IMR-90 (cell line): ENCODE measurements around the gene NET1. TPM values are rescaled to one million over a fixed set of nuclear protein-coding genes. Genes with fewer than 3 reads are reported as not detected.
A peak's percentile ranks its signal among the peaks of the same experiment; 100 is the strongest.

ENCODE experiments used
- ATAC-seq: fragments of 200-7000 bp; cut with Tn5 transposase; 2 replicates; pipeline ENCODE4 v1.9.1; 2020; ENCODE audit warnings: low read depth, mild to moderate bottlenecking, moderate library complexity
- BruUV-seq: library from RNA; stranded (reverse); fragments of 400-500 nt; replicated peaks from 2 replicates; lab custom pipeline; 2021; lab: Mats Ljungman, UMichigan
- CTCF ChIA-PET: fragments of 300-600 bp; formaldehyde crosslinking; extraction: SDS; loops from one replicate; lab custom pipeline; 2021; ENCODE audit warnings: antibody characterized with exemption; lab: Yijun Ruan, JAX
- POLR2A ChIA-PET: fragments of 300-600 bp; sonication (Branson Sonifier 250); formaldehyde crosslinking; loops from one replicate; lab custom pipeline; 2022; ENCODE audit warnings: antibody characterized with exemption; ENCODE audit not compliant: unreplicated experiment; lab: Charles Lee
- DNase-seq: peaks from one replicate; pipeline ENCODE4 v3.0.0; 2013
- H2AFZ ChIP-seq: replicated peaks from 2 replicates; pipeline ENCODE3; 2013; ENCODE audit warnings: low read length, mild to moderate bottlenecking; ENCODE audit not compliant: poor library complexity
- H2AK5ac ChIP-seq: 2 replicates; pipeline ENCODE4 v1.6.1; 2013; ENCODE audit warnings: low read depth, low read length, inconsistent platforms
- H2AK9ac ChIP-seq: replicated peaks from 2 replicates; pipeline ENCODE3; 2013; ENCODE audit warnings: mild to moderate bottlenecking, low read depth, low read length, moderate library complexity; ENCODE audit not compliant: poor library complexity
- H2BK120ac ChIP-seq: 2 replicates; pipeline ENCODE4 v1.6.1; 2013; ENCODE audit warnings: low read depth, low read length, inconsistent platforms
- H2BK15ac ChIP-seq: 3 replicates; pipeline ENCODE4 v1.6.1; 2013; ENCODE audit warnings: low read depth, low read length, inconsistent platforms
- H2BK20ac ChIP-seq: 2 replicates; pipeline ENCODE4 v1.6.1; 2013; ENCODE audit warnings: low read depth, mild to moderate bottlenecking, inconsistent platforms, low read length, moderate library complexity
- H2BK5ac ChIP-seq: 2 replicates; pipeline ENCODE4 v1.6.1; 2013; ENCODE audit warnings: mild to moderate bottlenecking, low read depth, low read length, inconsistent platforms; ENCODE audit not compliant: poor library complexity, severe bottlenecking
- H3K14ac ChIP-seq: replicated peaks from 2 replicates; pipeline ENCODE4 v1.6.1; 2013; ENCODE audit warnings: low read depth, low read length, inconsistent platforms
- H3K18ac ChIP-seq: 2 replicates; pipeline ENCODE4 v1.6.1; 2013; ENCODE audit warnings: low read depth, low read length, control low read depth
- H3K23ac ChIP-seq: 2 replicates; pipeline ENCODE4 v1.6.1; 2013; ENCODE audit warnings: low read depth, low read length, inconsistent platforms
- H3K27ac ChIP-seq: 2 replicates; pipeline ENCODE4 v1.5.1; 2013; ENCODE audit warnings: mild to moderate bottlenecking, control low read depth, low read length; ENCODE audit not compliant: insufficient read depth
- H3K27me3 ChIP-seq: 2 replicates; pipeline ENCODE4 v1.6.1; 2013; ENCODE audit warnings: low read length; ENCODE audit not compliant: control insufficient read depth, insufficient read depth
- H3K36me3 ChIP-seq: 2 replicates; pipeline ENCODE4 v1.6.1; 2013; ENCODE audit warnings: low read length, mixed read lengths; ENCODE audit not compliant: control insufficient read depth, insufficient read depth
- H3K4ac ChIP-seq: 2 replicates; pipeline ENCODE4 v1.6.1; 2013; ENCODE audit warnings: low read depth, low read length, inconsistent platforms
- H3K4me1 ChIP-seq: 2 replicates; pipeline ENCODE4 v1.6.1; 2013; ENCODE audit warnings: low read length, mixed read lengths; ENCODE audit not compliant: control insufficient read depth, insufficient read depth
- H3K4me2 ChIP-seq: 2 replicates; pipeline ENCODE4 v1.6.1; 2013; ENCODE audit warnings: low read depth, mild to moderate bottlenecking, control low read depth, low read length, moderate library complexity
- H3K4me3 ChIP-seq: 2 replicates; pipeline ENCODE4 v1.5.1; 2013; ENCODE audit warnings: low read depth, mild to moderate bottlenecking, control low read depth, low read length, moderate library complexity; ENCODE audit not compliant: insufficient read depth
- H3K56ac ChIP-seq: 2 replicates; pipeline ENCODE4 v1.6.1; 2013; ENCODE audit warnings: low read length, inconsistent platforms; ENCODE audit not compliant: insufficient read depth; ENCODE audit errors: extremely low read depth
- H3K79me1 ChIP-seq, 2 experiments: 2 replicates each; pipeline ENCODE4 v1.6.1; 2013; ENCODE audit warnings: low read length in 2 of 2, inconsistent platforms in 1 of 2, low read depth in 1 of 2
- H3K9ac ChIP-seq: 2 replicates; pipeline ENCODE4 v1.6.1; 2013; ENCODE audit warnings: low read depth, low read length, control low read depth
- H3K9me1 ChIP-seq: 2 replicates; pipeline ENCODE4 v1.6.1; 2013; ENCODE audit warnings: low read length, inconsistent platforms; ENCODE audit not compliant: insufficient read depth
- H3K9me3 ChIP-seq: 2 replicates; pipeline ENCODE4 v1.6.1; 2013; ENCODE audit warnings: low read length; ENCODE audit not compliant: control insufficient read depth, insufficient read depth
- H4K20me1 ChIP-seq: 2 replicates; pipeline ENCODE4 v1.6.1; 2013; ENCODE audit warnings: low read length, inconsistent platforms; ENCODE audit not compliant: insufficient read depth
- H4K5ac ChIP-seq: 2 replicates; pipeline ENCODE4 v1.6.1; 2013; ENCODE audit warnings: mild to moderate bottlenecking, low read depth, low read length, control low read depth
- H4K8ac ChIP-seq, 2 experiments: 2 replicates each; pipeline ENCODE4 v1.6.1; 2013; ENCODE audit warnings: low read depth in 2 of 2, low read length in 2 of 2, control low read depth in 1 of 2, inconsistent platforms in 1 of 2
- H4K91ac ChIP-seq: 2 replicates; pipeline ENCODE4 v1.6.1; 2013; ENCODE audit warnings: low read depth, low read length, inconsistent platforms; ENCODE audit not compliant: insufficient read depth
- CEBPB ChIP-seq: IDR thresholded peaks from 2 replicates; pipeline ENCODE4 v1.6.1; 2012; ENCODE audit warnings: low read depth, low read length, improper control_type of control experiment
- CHD1 ChIP-seq: IDR thresholded peaks from 2 replicates; pipeline ENCODE4 v1.6.1; 2012; ENCODE audit warnings: low read depth, low read length, improper control_type of control experiment
- MAZ ChIP-seq: IDR thresholded peaks from 2 replicates; pipeline ENCODE4 v1.6.1; 2012; ENCODE audit warnings: low read depth, mild to moderate bottlenecking, low read length, improper control_type of control experiment, moderate library complexity, borderline replicate concordance
- MXI1 ChIP-seq: IDR thresholded peaks from 2 replicates; pipeline ENCODE4 v1.6.1; 2012; ENCODE audit warnings: low read depth, mild to moderate bottlenecking, low read length, moderate library complexity, borderline replicate concordance
- NFE2L2 ChIP-seq: fragments of 150-350 bp; IDR thresholded peaks from 2 replicates; pipeline ENCODE4 v1.6.1; 2016; ENCODE audit warnings: low read depth, mild to moderate bottlenecking, low read length
- SMC3 ChIP-seq: fragments of 150-350 bp; IDR thresholded peaks from 2 replicates; pipeline ENCODE4 v1.6.1; 2016; ENCODE audit warnings: low read depth, mild to moderate bottlenecking, antibody characterized with exemption, low read length, moderate library complexity
- WGBS, 2 experiments: methylation state at CpG; one replicate each; pipeline versions ENCODE4 v1.1.5 to v1.1.7; 2013; ENCODE audit warnings: missing lambda C conversion rate in 2 of 2; ENCODE audit not compliant: insufficient read length in 1 of 2; ENCODE audit errors: extremely low coverage in 2 of 2; 5-methylcytosine and 5-hydroxymethylcytosine counted together
- dilution Hi-C: fragments of 300-500 bp; cut with HindIII; formaldehyde crosslinking; loops from one replicate; pipeline ENCODE4 v1.14.3; 2018; ENCODE audit warnings: low sequenced_read_pairs; ENCODE audit not compliant: unreplicated experiment
- in situ Hi-C: fragments of 300-500 bp; cut with MboI; formaldehyde crosslinking; loops from 3 replicates; pipeline ENCODE4 v1.14.3; 2019; ENCODE audit warnings: low sequenced_read_pairs, inconsistent platforms, mixed read lengths
- intact Hi-C: fragments of 100-400 bp; cut with micrococcal nuclease; formaldehyde crosslinking; loops from 2 replicates; pipeline ENCODE4 v1.10.0; 2022
- polyA plus RNA-seq, 3 experiments: library from polyadenylated mRNA; depleted of rRNA; stranded (reverse); fragments of >200 nt; gene quantifications; 2 replicates each; pipeline ENCODE4 v1.2.3, GENCODE V29; 2012; ENCODE audit warnings: low replicate concordance in 1 of 3
- total RNA-seq: library from RNA; depleted of rRNA; stranded (reverse); fragments of >200 nt; gene quantifications from 2 replicates; pipeline ENCODE4 v1.2.3, GENCODE V29; 2012

Gene NET1
- total and polyA plus RNA-seq, 2 of the 4 experiments (the other 2 are of a cell fraction): 20.0 to 54.7 TPM

DNA sequence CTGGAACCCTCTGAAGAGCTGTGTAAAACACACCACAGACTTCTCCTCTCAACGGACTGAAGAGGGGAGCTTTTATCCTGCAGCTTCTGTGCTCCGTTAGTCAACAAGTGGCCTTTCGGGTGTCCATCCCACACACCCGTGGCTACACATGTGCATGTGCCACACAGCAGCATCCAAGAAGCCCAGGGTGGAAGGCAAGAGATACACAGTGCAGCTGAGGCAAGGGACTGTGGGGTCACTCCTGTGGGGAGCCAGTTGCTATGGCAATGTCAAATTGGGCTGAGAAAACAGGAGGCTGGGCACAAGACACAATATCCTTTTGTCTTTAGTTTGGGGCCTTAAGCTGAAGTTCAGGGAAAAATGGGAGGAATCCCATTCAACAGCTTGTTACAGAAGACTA is 28.7 kb downstream of the NET1 start:
- H2BK120ac ChIP-seq: no peak overlapping the region
- H3K4ac ChIP-seq: no peak overlapping the region
- H2AK9ac ChIP-seq: peak overlapping the region; percentile 31
- H2BK15ac ChIP-seq: no peak overlapping the region
- no peak overlapping the region for H3K4me2 ChIP-seq
- H3K9me1 ChIP-seq: no peaks in the 10 kb centered on the region
- WGBS, 2 experiments: no CpG with 5 or more reads among the region's 4 CpGs
- H3K56ac ChIP-seq: no peak overlapping the region
- dilution Hi-C loops (no loop called here), intact Hi-C loops (loop anchor here (5.0 kb wide), 1 partner anchor 431 kb away; no protein-coding TSS in a partner anchor), in situ Hi-C loops (loop anchor here (5.0 kb wide), 1 partner anchor 181 kb away; no protein-coding TSS in a partner anchor)
- BruUV-seq: no TSS peak
- TF ChIP-seq CEBPB (no peak), MAZ (no peak), MXI1 (no peak), CHD1 (no peak), SMC3 (no peak), NFE2L2 (no peak)
- no peak overlapping the region for H3K18ac ChIP-seq
- no peaks in the 10 kb centered on the region for H3K4me1 ChIP-seq
- H3K9me3 ChIP-seq: no peaks in the 10 kb centered on the region
- no peak for DNase-seq
- no peaks in the 10 kb centered on the region for H3K36me3 ChIP-seq
- no peak overlapping the region for H4K91ac ChIP-seq
- peaks cover 17 to 24% of the 10 kb centered on the region in 2 experiments for H3K79me1 ChIP-seq
- CTCF ChIA-PET: interaction anchor here (0.9 to 5.7 kb wide), 2 partner anchors 182 to 626 kb away, joined by 3 to 48 read pairs; no protein-coding TSS in a partner anchor
- H3K27ac ChIP-seq: no peak overlapping the region
- H2BK20ac ChIP-seq: no peak overlapping the region
- H2BK5ac ChIP-seq: no peak overlapping the region
- no peak overlapping the region for H3K9ac ChIP-seq
- ATAC-seq: no peak
- H3K14ac ChIP-seq: no peak overlapping the region
- H3K4me3 ChIP-seq: no peak overlapping the region
- no peaks in the 10 kb centered on the region for H3K27me3 ChIP-seq
- no peak overlapping the region for H3K23ac ChIP-seq
- H2AFZ ChIP-seq: no peak overlapping the region
- no peak overlapping the region for H2AK5ac ChIP-seq
- H4K20me1 ChIP-seq: no peaks in the 10 kb centered on the region
- no peak overlapping the region for H4K5ac ChIP-seq
- POLR2A ChIA-PET: no interaction called here
- no peak overlapping the region for H4K8ac ChIP-seq
